HCT116 (cell line): ENCODE data around the gene NDUFA11.

Source experiments
- CTCF ChIP-seq, 3 experiments: fragments of 200-600 bp in 1 of 3; sonication (generic) in 1 of 3; IDR thresholded peaks in 2 of 3; conservative IDR thresholded peaks in 1 of 3; 2 replicates each; pipeline ENCODE4 v1.5.1; 2012 to 2017; ENCODE audit warnings: low read depth in 2 of 3, low read length in 2 of 3, antibody characterized with exemption in 1 of 3, borderline replicate concordance in 1 of 3, control low read depth in 1 of 3, mild to moderate bottlenecking in 1 of 3, mixed read lengths in 1 of 3, mixed run types in 1 of 3, moderate library complexity in 1 of 3; ENCODE audit not compliant: insufficient read depth in 1 of 3
- EZH2 ChIP-seq: fragments of 200-600 bp; sonication (generic); IDR thresholded peaks from 2 replicates; pipeline ENCODE4 v1.6.1; 2017; ENCODE audit warnings: antibody characterized with exemption, mixed run types
- EZH2phosphoT487 ChIP-seq: fragments of 200-600 bp; IDR thresholded peaks from 2 replicates; pipeline ENCODE4 v1.6.1; 2018; ENCODE audit warnings: antibody characterized with exemption, borderline replicate concordance
- JUND ChIP-seq: IDR thresholded peaks from 2 replicates; pipeline ENCODE4 v1.6.1; 2012
- POLR2A ChIP-seq: IDR thresholded peaks from 2 replicates; pipeline ENCODE4 v1.7.0; 2011; ENCODE audit warnings: borderline replicate concordance; ENCODE audit not compliant: insufficient read depth, insufficient read length; ENCODE audit errors: extremely low read depth
- YY1 ChIP-seq: IDR thresholded peaks from 2 replicates; pipeline ENCODE4 v1.6.1; 2011; ENCODE audit warnings: low read length, low read depth, moderate library complexity, mild to moderate bottlenecking; ENCODE audit not compliant: insufficient replicate concordance; ENCODE audit errors: extremely low read depth
- TF ChIP-seq, protein P1 (sequence below): IDR thresholded peaks from 2 replicates; pipeline ENCODE4 v1.6.1; 2011; ENCODE audit warnings: mild to moderate bottlenecking, low read length, moderate library complexity; ENCODE audit not compliant: insufficient replicate concordance; ENCODE audit errors: extremely low read depth
- TF ChIP-seq, protein P2 (sequence below): IDR thresholded peaks from 2 replicates; pipeline ENCODE4 v1.6.1; 2012

GRCh38 chr19:5929625-5930024 lies 26.0 kb upstream of the NDUFA11 start:
- TF ChIP-seq EZH2phosphoT487 (no peak), POLR2A (no peak), EZH2 (no peak), CTCF (IDR thresholded peaks at IDR 0.05 in 2 of 3, conservative IDR thresholded peaks at IDR 0.05 in 1 of 3; ENCODE audit: borderline replicate concordance in 1 of 3, insufficient read depth in 1 of 3, low read depth in 2 of 3, low read length in 2 of 3) (no peak), JUND (no peak), YY1 (no peak)
- TF ChIP-seq, protein P1, sequence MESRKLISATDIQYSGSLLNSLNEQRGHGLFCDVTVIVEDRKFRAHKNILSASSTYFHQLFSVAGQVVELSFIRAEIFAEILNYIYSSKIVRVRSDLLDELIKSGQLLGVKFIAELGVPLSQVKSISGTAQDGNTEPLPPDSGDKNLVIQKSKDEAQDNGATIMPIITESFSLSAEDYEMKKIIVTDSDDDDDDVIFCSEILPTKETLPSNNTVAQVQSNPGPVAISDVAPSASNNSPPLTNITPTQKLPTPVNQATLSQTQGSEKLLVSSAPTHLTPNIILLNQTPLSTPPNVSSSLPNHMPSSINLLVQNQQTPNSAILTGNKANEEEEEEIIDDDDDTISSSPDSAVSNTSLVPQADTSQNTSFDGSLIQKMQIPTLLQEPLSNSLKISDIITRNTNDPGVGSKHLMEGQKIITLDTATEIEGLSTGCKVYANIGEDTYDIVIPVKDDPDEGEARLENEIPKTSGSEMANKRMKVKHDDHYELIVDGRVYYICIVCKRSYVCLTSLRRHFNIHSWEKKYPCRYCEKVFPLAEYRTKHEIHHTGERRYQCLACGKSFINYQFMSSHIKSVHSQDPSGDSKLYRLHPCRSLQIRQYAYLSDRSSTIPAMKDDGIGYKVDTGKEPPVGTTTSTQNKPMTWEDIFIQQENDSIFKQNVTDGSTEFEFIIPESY = no peak
- TF ChIP-seq, protein P2, sequence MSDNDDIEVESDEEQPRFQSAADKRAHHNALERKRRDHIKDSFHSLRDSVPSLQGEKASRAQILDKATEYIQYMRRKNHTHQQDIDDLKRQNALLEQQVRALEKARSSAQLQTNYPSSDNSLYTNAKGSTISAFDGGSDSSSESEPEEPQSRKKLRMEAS = no peak
